Inferior parietal cortex (tissue), 1 donor: Measurements from ENCODE around the gene AIG1.
"Not testable (repeated sequence)": the region's sequence is repeated elsewhere in the genome, so short reads cannot be mapped to it uniquely, and the experiment has no call there.

Source experiments
- DNase-seq: peaks from one replicate; pipeline ENCODE4 v3.0.0-alpha.2; 2016; ENCODE audit errors: extremely low spot score

Gene AIG1

DNA sequence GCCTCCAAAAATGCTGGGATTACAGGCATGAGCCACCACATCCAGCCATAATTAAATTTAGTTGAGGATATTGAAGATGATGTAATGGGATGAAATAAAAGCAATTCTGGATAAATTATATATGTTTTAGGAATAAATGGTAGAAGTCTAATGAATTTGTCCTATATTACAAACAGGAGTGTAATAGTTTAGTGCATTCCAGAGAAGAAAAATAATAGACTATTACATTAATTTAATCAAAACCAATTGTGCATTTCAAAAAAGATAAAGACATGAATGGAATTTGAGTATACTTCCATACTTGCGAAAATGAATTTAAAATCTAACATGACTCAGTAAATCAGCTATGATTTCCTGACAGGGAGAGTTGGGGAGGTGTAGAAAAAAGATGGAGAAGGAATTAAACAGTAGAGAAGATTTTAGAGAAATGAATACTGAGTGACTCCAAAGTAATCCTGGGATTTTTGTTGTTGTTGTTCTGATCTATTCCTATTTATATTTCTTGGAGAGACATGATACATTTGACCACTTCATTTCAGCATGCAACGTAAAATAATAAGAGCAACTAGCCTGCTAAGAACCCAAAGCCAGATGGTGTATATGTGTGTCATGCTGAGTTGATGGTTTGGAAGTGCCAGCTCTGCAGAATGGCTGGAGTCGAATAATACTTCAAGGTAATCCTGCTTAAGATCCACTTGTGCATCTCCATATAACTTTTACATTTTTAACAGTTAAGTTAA lies 67.4 kb downstream of the AIG1 start:
- no peak for DNase-seq

- no peak for DNase-seq
Measured at GRCh38 chr6:143128681-143129015, 68.0 kb downstream of the AIG1 start.

- DNase-seq = no peak
Measured at GRCh38 chr6:143130928-143131327, 70.2 kb downstream of the AIG1 start.

GRCh38 chr6:143135325-143135724 lies 74.6 kb downstream of the AIG1 start:
- DNase-seq = no peak

DNA sequence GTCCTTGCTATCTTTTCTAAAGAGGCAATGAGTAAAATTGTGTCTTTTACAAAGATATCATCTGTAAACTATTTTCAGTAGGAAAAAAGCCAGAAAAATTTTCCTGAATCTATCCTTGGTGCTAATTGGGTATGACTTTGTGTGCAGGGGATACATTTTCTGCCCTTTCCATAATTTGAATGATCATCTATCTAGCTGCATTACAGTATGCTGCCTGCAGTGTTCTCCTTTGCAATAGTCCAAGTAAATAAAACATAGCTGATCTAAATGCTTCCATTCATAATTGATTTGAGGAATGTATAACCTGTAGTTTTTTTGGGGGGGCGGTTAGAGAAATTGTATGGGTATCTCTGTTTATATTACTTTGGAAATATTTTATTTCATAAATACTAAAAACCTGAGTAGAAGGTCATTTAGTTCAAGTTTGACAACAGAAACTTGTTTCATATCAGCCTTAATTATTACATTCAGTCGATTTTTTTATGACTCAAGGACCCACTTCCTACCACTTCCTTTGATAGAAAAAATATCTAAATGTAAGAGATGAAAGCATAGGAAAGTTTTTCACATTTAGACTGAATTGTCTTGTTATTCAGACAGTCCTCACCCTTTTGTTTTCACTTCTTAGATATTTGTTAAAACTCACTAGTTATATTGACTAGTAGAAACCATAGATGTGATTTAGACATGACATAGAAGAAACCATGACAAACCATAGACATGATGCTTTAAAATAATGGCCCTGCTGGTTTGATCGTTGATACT lies 75.3 kb downstream of the AIG1 start:
- no peak for DNase-seq

GRCh38 chr6:143136647-143137046 lies 76.0 kb downstream of the AIG1 start:
- DNase-seq = no peak

DNA sequence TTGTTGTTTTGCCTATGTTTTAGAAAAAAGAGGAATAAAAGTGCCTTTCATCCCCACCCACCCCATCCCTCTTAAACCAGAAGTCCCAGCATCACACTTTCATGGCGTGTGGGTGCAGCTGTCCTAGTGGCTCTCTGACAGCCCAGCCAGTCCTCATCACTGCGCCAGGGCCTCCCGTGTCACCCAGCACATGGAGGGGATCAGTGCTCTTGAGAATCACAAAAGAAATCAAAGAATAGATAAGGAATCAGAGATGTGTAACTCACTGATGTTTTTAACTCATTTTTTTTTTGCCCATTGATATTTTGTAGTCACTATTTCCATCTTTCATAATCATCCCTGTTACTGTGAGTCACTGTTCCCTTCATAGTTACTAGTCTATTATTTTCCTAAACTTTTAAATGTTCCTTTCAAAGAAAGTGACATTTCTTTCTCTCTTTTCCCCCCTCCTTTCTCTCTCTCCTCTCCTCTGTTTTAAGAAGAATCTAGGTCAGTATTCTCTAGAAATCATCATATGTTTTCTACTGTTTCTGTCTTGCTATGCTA lies 78.6 kb downstream of the AIG1 start:
- no peak for DNase-seq

GRCh38 chr6:143139884-143140283 lies 79.2 kb downstream of the AIG1 start:
- DNase-seq = not testable (repeated sequence)

DNA sequence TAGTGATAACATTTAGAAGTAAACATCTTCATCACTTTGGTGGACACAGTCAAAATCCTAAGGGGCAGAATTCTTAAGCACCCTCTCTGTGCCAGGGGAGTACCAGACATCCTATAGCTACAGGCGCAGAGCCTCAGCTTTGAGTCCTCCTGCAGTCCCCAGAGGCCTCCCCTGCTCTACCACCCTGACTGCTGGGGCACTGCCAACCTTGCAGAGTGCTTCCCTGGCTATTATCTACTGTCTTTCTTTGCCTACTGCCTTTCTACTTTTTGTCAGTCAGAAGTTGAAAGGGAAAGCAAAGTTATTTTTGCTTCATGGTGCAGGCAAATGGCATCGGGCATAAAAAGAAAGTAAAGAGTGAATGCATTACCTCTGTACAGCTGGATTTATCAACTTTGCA lies 80.1 kb downstream of the AIG1 start:
- DNase-seq = no peak

DNA sequence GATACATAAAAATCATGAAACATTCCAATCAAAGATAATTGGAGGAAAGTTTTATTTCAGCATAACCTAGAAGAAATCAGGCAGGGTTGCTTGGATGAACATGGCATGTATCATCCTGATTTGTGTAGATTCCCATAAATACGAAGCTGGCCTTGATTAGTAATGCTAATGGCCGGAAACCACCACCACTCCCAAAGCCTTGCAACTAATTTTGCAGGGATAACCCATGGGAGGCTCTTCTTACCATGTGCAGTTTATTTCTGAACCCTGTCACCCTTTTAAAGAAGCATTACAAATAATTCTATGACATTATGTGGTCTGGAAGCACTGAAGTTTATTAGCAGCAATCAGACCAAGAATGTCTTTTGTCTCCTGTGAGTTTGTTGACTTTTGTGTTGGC lies 80.8 kb downstream of the AIG1 start:
- no peak for DNase-seq

DNA sequence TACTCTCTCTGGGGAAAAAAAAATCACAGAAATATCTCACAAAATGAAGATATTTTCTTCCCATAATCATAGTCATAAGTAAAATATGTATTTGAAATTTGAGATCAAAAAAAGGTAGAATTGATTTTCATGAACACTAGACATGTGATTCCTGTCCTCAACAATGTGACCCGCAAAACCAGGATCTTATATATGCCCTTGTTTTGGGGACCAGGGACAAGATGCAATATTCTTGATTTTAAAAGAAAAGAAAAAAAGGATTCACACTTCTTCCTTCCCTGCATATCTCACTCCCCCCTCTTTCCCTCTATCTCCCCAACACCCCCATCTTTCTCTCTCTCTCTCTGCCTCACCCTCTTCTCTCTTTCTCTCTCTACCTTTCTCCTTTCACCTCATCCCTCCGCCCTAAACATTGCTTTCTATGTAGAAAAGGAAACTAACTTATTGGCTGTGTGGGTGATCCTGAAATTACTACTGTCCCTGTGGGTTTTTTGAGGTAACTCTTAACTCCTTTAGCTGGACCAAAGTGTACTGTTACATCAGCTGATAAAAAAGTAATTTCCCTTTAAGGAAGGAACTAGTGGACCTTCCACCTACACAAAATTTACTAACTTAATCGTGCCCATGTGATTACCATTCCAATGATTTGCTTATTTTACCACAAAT lies 85.6 kb downstream of the AIG1 start:
- DNase-seq = no peak

GRCh38 chr6:143149771-143150170 lies 89.1 kb downstream of the AIG1 start:
- DNase-seq = no peak

DNA sequence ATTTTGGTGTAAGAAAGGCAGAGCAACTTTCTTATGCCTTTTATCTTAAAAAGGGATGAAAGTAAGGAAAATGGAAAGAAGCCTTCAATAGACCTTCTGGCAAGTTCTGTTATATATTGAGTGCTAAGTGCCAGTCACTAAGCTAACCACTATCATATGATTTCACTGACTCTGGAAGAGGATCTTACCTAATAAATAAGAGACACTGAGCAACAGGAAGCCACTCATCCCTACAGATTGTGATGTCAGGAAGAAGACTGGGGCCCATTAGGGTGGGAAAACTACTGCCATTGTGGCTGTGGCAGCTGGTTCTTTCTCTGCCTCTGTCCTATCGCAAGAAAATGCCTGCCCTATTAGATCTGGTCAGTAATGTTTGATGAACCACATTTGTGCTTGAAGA lies 89.6 kb downstream of the AIG1 start:
- no peak for DNase-seq

DNA sequence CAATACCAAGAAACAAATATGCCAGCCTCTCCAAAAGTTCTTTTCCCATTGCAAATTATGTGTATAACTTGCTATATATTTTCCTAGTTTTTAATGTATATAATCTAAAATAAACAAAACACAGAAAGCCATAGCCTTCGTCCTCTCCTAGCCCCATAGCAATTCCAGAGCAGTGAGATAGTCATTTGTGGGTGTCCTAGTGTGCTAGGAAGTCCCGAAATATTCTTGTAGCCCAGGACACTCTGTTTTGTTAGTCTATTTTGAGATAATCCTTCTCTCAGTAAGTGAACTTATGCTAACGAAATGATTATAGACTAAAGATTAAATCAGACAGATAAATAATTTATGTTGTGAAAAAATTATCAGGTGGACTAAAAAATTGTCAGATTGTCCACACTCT lies 90.7 kb downstream of the AIG1 start:
- no peak for DNase-seq

DNA sequence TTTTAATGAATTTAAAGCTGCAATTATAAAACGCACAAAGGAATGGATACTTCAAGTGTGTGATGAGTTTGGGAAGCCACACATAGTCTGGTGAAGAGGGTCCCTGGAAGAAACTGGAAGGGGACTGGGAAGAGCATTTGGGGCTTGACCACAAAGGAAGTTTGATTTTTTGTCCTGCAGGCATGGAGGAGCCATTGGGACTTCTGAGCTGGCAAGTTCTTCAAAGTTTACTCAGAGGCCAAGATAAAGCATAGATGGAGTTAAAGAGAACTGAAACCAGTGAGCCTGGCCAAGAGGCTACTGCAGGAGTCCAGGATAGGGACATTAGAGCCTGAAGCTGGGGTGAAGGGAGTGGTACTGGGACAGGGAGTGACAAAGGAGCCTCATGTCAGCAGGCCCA lies 95.0 kb downstream of the AIG1 start:
- no peak for DNase-seq

DNA sequence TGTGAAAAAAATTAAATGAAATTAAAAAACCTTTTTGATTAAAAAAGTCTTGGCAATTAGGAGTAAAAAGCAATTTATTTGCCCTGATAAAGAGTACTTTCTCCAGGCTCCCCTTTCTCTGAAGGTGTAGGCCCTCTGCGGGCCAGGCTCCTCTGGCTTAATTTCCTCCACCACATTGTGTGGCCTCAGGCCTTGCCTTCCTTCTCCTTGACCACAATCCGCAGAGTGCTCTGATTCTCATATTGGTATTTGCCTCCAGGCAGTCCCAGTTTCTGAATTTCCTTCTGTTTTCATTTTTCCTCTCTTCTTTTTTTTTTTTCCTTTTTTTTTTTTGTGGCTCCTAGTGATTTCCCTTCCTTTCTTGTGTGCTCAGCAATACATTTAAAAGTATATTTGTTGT lies 96.4 kb downstream of the AIG1 start:
- no peak for DNase-seq

- no peak for DNase-seq
Measured at GRCh38 chr6:143158113-143158581, 97.5 kb downstream of the AIG1 start.

GRCh38 chr6:143159001-143159400 lies 98.3 kb downstream of the AIG1 start:
- no peak for DNase-seq

GRCh38 chr6:143160015-143160414 lies 99.3 kb downstream of the AIG1 start:
- no peak for DNase-seq

DNA sequence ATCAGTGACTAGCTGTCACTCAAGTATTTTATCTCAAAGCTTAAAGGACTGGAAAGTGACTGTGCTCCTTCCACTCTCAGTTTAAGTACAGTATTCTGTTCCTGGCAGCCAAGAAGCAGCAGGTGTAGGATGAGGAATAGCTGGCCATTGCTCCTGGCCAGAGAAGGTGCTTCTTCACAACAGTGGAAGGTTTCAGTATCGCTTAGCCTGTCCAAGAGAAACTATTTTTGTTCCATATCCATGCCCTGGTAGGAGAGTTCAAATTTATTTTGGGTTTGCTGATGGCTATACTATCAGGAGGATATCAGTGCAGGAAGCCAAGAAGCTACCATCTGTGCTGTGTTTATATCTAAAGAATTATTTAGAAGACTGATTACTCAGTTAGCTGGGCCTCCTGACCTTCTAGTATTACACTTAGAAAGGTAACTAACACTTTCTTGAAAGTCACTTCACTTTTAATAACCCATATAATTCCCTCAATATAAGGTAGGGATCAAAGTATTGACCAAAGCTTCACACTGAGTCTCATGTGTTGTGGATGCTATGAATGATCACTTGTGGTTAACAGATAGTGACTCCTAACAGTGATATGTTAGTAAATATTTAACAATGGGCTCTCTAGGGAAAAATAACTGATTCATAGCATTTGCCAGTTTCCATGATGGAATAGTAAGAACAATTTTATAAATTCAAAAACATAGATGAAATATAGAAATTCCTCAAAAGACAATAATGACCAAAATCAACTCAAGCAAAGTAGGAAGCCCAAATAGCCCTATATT lies 99.9 kb downstream of the AIG1 start:
- DNase-seq = no peak

DNA sequence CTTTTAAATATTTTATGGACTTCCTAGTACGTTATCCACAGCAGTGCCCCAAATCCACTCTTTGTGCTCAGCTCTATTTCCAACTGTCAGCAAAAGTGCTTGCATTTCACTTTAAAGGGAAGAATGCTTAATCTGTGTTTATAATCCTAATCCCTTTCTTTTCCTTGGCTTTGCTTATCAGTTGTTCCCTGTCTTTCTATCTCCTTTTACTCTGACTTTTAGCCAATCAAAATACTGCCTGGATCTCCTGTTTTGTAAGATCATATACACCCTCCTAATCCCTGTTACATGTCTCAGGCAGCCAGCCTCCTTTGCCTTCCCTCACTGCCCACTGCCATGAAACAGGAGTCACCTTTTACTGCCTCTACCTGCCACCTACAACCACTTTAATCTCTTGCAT lies 102.9 kb downstream of the AIG1 start:
- no peak for DNase-seq
